ENCODE data around the gene SIMC1.
"Not testable (repeated sequence)": the region's sequence is repeated elsewhere in the genome, so short reads cannot be mapped to it uniquely, and the experiment has no call there.

- TF ChIP-seq EZH2 (optimal IDR thresholded peaks at IDR 0.05; ENCODE audit: low read depth, low read length); EZH2phosphoT487 (IDR thresholded peaks at IDR 0.05; ENCODE audit: low read length): not testable (repeated sequence)
- TF ChIP-seq, protein P1, sequence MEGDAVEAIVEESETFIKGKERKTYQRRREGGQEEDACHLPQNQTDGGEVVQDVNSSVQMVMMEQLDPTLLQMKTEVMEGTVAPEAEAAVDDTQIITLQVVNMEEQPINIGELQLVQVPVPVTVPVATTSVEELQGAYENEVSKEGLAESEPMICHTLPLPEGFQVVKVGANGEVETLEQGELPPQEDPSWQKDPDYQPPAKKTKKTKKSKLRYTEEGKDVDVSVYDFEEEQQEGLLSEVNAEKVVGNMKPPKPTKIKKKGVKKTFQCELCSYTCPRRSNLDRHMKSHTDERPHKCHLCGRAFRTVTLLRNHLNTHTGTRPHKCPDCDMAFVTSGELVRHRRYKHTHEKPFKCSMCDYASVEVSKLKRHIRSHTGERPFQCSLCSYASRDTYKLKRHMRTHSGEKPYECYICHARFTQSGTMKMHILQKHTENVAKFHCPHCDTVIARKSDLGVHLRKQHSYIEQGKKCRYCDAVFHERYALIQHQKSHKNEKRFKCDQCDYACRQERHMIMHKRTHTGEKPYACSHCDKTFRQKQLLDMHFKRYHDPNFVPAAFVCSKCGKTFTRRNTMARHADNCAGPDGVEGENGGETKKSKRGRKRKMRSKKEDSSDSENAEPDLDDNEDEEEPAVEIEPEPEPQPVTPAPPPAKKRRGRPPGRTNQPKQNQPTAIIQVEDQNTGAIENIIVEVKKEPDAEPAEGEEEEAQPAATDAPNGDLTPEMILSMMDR (IDR thresholded peaks at IDR 0.05; ENCODE audit: low read length), result not testable (repeated sequence)
Observed at GRCh38 chr5:176192722-176193117, 45.5 kb upstream of the SIMC1 start.

Data from MM.1S (cell line).